ENCODE measurements around the gene CRY2. TPM values are rescaled to one million over a fixed set of nuclear protein-coding genes. Genes with fewer than 3 reads are reported as not detected.

The CRY2 gene
- total and polyA plus RNA-seq, 2 of the 13 experiments (the other 11 are each of a cell fraction or from before 2014, with no cell fraction given): 10.1 to 12.2 TPM

DNA sequence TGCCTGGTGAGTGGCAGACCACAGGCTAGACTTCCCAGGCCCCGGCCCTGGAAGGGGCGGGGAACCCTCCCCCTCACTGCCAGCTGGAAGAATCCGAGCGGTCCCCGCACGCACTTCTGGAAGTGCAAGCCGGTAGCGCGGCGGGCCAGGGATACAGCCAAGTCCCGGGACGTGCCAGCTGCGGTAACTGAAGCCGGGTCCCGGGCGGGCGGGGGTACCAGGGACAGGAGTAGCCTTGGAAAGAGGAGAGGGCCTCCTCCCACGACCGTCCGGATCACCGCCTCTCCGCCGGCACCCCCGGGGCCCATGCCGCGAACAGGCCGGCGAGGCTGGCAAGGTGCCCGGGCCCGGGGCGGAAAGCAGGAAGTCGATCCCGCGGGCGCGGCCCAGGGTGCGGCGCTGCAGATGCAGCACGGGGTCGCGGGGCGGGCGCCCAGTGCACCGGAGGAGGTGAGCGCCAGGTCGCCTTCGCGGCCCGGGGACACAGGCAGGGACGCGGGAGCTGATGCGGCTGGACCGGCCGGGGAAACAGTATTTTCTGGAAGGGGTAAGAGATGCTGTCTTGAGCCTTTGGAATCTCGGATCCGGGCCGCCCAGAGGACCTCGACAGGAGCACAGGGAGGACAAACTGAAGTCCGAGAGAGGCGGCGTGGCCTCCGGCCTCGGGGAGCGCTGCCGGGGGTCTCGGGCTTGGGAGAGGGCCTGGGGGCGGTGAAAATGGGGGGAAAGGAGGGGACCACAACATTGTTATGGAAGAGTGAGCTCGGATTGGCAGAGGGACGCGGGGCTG lies 43.1 kb upstream of the CRY2 start (continued):
- TF ChIP-seq, protein P1, sequence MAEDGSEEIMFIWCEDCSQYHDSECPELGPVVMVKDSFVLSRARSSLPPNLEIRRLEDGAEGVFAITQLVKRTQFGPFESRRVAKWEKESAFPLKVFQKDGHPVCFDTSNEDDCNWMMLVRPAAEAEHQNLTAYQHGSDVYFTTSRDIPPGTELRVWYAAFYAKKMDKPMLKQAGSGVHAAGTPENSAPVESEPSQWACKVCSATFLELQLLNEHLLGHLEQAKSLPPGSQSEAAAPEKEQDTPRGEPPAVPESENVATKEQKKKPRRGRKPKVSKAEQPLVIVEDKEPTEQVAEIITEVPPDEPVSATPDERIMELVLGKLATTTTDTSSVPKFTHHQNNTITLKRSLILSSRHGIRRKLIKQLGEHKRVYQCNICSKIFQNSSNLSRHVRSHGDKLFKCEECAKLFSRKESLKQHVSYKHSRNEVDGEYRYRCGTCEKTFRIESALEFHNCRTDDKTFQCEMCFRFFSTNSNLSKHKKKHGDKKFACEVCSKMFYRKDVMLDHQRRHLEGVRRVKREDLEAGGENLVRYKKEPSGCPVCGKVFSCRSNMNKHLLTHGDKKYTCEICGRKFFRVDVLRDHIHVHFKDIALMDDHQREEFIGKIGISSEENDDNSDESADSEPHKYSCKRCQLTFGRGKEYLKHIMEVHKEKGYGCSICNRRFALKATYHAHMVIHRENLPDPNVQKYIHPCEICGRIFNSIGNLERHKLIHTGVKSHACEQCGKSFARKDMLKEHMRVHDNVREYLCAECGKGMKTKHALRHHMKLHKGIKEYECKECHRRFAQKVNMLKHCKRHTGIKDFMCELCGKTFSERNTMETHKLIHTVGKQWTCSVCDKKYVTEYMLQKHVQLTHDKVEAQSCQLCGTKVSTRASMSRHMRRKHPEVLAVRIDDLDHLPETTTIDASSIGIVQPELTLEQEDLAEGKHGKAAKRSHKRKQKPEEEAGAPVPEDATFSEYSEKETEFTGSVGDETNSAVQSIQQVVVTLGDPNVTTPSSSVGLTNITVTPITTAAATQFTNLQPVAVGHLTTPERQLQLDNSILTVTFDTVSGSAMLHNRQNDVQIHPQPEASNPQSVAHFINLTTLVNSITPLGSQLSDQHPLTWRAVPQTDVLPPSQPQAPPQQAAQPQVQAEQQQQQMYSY (CRISPR knock-in tag; IDR thresholded peaks at IDR 0.05): peak; percentile 51; the same call in 1 of the 2 replicates
- TF ChIP-seq SMAD1 (CRISPR knock-in tag; IDR thresholded peaks at IDR 0.05; ENCODE audit: borderline replicate concordance, low read depth) (peak; percentile 42; the same call in 1 of the 2 replicates), ZNF7 (CRISPR knock-in tag; IDR thresholded peaks at IDR 0.05) (no peak), SMAD9 (CRISPR knock-in tag; IDR thresholded peaks at IDR 0.05) (peak; percentile 20; the same call in 1 of the 2 replicates), GABPA (IDR thresholded peaks at IDR 0.05; ENCODE audit: low read depth, low read length) (peak; percentile 14), GABPA (CRISPR knock-in tag; IDR thresholded peaks at IDR 0.05; ENCODE audit: low read depth) (no peak), NFATC3 (CRISPR knock-in tag; IDR thresholded peaks at IDR 0.05) (no peak), ZFYVE20 (CRISPR knock-in tag; IDR thresholded peaks at IDR 0.05; ENCODE audit: borderline replicate concordance, low read depth) (no peak), MAZ (IDR thresholded peaks at IDR 0.05; ENCODE audit: borderline replicate concordance, low read depth, low read length) (no peak), MAZ (CRISPR knock-in tag; IDR thresholded peaks at IDR 0.05; ENCODE audit: low read depth) (no peak), RBAK (CRISPR knock-in tag; IDR thresholded peaks at IDR 0.05) (no peak), ZNF772 (CRISPR knock-in tag; IDR thresholded peaks at IDR 0.05) (peak; percentile 77; the same call in 1 of the 2 replicates), ZNF33A (CRISPR knock-in tag; IDR thresholded peaks at IDR 0.05; ENCODE audit: borderline replicate concordance) (no peak), ELF3 (CRISPR knock-in tag; IDR thresholded peaks at IDR 0.05) (peak; percentile 77), ZNF749 (CRISPR knock-in tag; IDR thresholded peaks at IDR 0.05; ENCODE audit: borderline replicate concordance) (peak; percentile 79; the same call in 1 of the 2 replicates), REXO4 (CRISPR knock-in tag; IDR thresholded peaks at IDR 0.05; ENCODE audit: borderline replicate concordance) (0 out of 2 replicates have a peak, but pooled peaks have one; percentile 38), KDM6A (CRISPR knock-in tag; IDR thresholded peaks at IDR 0.05; ENCODE audit: low read depth) (no peak), MYC (CRISPR knock-in tag; IDR thresholded peaks at IDR 0.05; ENCODE audit: borderline replicate concordance) (peak; percentile 60; the same call in 1 of the 2 replicates), CBFB (CRISPR knock-in tag; IDR thresholded peaks at IDR 0.05) (no peak)
- TF ChIP-seq, protein P2, sequence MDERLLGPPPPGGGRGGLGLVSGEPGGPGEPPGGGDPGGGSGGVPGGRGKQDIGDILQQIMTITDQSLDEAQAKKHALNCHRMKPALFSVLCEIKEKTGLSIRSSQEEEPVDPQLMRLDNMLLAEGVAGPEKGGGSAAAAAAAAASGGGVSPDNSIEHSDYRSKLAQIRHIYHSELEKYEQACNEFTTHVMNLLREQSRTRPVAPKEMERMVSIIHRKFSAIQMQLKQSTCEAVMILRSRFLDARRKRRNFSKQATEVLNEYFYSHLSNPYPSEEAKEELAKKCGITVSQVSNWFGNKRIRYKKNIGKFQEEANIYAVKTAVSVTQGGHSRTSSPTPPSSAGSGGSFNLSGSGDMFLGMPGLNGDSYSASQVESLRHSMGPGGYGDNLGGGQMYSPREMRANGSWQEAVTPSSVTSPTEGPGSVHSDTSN (CRISPR knock-in tag; IDR thresholded peaks at IDR 0.05): no peak
- TF ChIP-seq, protein P3, sequence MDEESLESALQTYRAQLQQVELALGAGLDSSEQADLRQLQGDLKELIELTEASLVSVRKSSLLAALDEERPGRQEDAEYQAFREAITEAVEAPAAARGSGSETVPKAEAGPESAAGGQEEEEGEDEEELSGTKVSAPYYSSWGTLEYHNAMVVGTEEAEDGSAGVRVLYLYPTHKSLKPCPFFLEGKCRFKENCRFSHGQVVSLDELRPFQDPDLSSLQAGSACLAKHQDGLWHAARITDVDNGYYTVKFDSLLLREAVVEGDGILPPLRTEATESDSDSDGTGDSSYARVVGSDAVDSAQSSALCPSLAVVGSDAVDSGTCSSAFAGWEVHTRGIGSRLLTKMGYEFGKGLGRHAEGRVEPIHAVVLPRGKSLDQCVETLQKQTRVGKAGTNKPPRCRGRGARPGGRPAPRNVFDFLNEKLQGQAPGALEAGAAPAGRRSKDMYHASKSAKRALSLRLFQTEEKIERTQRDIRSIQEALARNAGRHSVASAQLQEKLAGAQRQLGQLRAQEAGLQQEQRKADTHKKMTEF (CRISPR knock-in tag; IDR thresholded peaks at IDR 0.05): peak; percentile 28; the same call in 1 of the 2 replicates
- TF ChIP-seq, protein P4, sequence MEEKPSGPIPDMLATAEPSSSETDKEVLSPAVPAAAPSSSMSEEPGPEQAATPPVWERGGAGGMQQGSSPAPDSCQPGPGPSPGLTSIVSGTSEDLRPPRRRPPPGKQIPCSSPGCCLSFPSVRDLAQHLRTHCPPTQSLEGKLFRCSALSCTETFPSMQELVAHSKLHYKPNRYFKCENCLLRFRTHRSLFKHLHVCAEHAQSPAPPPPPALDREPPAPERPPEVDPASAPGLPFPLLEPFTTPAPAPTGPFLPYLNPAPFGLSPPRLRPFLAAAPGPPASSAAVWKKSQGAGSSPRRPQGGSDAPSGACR (CRISPR knock-in tag; IDR thresholded peaks at IDR 0.05): no peak

Measured in HepG2 (cell line).